T-helper 1 cell treated with Interleukin-12 subunit alpha and Interleukin-12 subunit beta and Interleukin-4 antibody, amounts not matched to agents 30 μg/mL and 1 μg/mL, for 36 hours (primary cell): ENCODE data around the gene RASA1.
"Not testable (repeated sequence)": the region's sequence is repeated elsewhere in the genome, so short reads cannot be mapped to it uniquely, and the experiment has no call there.

Experiments used
- H3K27ac Mint-ChIP-seq: one replicate; pipeline ENCODE4 v1.8.0; 2021; ENCODE audit warnings: mild to moderate bottlenecking, mixed read lengths
- H3K27me3 Mint-ChIP-seq: one replicate; pipeline ENCODE4 v1.8.0; 2021; ENCODE audit warnings: low read depth, mixed read lengths
- H3K36me3 Mint-ChIP-seq: one replicate; pipeline ENCODE4 v1.8.0; 2021; ENCODE audit warnings: low read depth, mixed read lengths
- H3K4me1 Mint-ChIP-seq: one replicate; pipeline ENCODE4 v1.8.0; 2021; ENCODE audit warnings: low read depth, mixed read lengths
- H3K4me3 Mint-ChIP-seq: one replicate; pipeline ENCODE4 v1.8.0; 2021; ENCODE audit warnings: mild to moderate bottlenecking, moderate library complexity, mixed read lengths
- H3K9me3 Mint-ChIP-seq: one replicate; pipeline ENCODE4 v1.8.0; 2021; ENCODE audit warnings: mixed read lengths

Gene RASA1

GRCh38 chr5:87306090-87306489 lies 38.4 kb downstream of the RASA1 start:
- not testable (repeated sequence) for H3K27ac Mint-ChIP-seq, H3K4me3 Mint-ChIP-seq, H3K27me3 Mint-ChIP-seq
- Mint-ChIP-seq H3K9me3 (peaks cover 12% of the 10 kb centered on the region), H3K36me3 (peaks cover 31% of the 10 kb centered on the region), H3K4me1 (peaks cover 13% of the 10 kb centered on the region)

DNA sequence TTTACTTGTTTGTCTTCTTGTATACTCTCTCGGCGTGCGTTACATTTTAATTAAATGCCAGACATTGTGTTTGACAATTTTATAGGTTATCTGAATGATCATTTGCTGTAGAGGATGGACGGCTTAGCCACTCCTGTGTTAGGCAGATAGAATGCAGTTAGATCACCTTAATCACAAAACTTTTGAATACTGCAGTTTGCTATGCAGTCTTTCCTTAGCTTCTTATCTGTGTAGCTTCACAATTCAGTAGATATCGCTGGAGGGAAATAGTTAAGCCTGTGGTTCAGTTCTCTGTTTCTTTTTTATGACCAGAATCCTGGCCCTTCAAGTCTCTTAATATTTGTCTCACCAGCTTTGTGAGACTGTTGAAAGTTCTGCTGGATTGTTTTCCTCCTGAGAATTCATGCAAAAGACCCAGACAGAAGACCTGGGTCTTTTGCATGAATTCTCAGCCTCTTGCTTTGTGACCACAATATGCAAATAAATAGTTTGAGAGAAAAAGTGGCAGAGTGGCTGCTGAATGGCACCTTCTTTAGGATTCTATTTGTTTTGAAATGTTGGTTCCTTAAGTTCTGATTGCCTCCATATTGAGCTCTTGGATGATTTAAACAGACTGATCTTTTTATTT lies 40.2 kb downstream of the RASA1 start:
- Mint-ChIP-seq H3K27ac (no peak overlapping the region), H3K9me3 (peaks cover 12% of the 10 kb centered on the region), H3K4me3 (no peak overlapping the region), H3K4me1 (peaks cover 12% of the 10 kb centered on the region), H3K27me3 (no peaks in the 10 kb centered on the region), H3K36me3 (peaks cover 33% of the 10 kb centered on the region)

- no peaks in the 10 kb centered on the region for H3K27me3 Mint-ChIP-seq
- peaks cover 13% of the 10 kb centered on the region for H3K4me1 Mint-ChIP-seq
- peaks cover 14% of the 10 kb centered on the region for H3K36me3 Mint-ChIP-seq
- H3K27ac Mint-ChIP-seq, result no peak overlapping the region
- no peaks in the 10 kb centered on the region for H3K9me3 Mint-ChIP-seq
- H3K4me3 Mint-ChIP-seq, result no peak overlapping the region
These were observed 44.0 kb downstream of the RASA1 start for GRCh38 chr5:87311405-87312279.

GRCh38 chr5:87313216-87313615 lies 45.5 kb downstream of the RASA1 start:
- Mint-ChIP-seq H3K27me3 (no peaks in the 10 kb centered on the region), H3K4me3 (no peak overlapping the region), H3K27ac (no peak overlapping the region), H3K9me3 (peaks cover 5% of the 10 kb centered on the region), H3K4me1 (peaks cover 9% of the 10 kb centered on the region), H3K36me3 (peaks cover 17% of the 10 kb centered on the region)

DNA sequence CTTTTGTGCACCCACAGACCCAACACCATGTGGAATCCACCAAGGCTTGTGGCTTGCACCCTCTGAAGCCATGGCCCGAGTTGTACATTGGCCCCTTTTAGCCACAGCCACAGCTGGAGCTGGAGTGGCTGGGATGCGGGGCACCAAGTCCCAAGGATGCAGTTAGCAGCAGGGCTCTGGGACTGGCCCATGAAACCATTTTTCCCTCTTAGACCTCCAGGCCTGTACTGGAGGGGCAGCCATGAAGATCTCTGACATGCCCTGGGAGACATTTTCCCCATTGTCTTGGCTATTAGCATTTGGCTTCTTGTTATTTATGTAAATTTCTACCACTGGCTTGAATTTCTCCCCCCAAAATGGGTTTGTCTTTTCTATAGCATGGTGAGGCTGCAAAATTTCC lies 51.8 kb downstream of the RASA1 start:
- H3K27me3 Mint-ChIP-seq, result no peaks in the 10 kb centered on the region
- H3K36me3 Mint-ChIP-seq, result peaks cover 32% of the 10 kb centered on the region
- H3K9me3 Mint-ChIP-seq, result peaks cover 21% of the 10 kb centered on the region
- H3K4me1 Mint-ChIP-seq, result peaks cover 15% of the 10 kb centered on the region
- H3K27ac Mint-ChIP-seq, result no peak overlapping the region
- H3K4me3 Mint-ChIP-seq, result no peak overlapping the region

DNA sequence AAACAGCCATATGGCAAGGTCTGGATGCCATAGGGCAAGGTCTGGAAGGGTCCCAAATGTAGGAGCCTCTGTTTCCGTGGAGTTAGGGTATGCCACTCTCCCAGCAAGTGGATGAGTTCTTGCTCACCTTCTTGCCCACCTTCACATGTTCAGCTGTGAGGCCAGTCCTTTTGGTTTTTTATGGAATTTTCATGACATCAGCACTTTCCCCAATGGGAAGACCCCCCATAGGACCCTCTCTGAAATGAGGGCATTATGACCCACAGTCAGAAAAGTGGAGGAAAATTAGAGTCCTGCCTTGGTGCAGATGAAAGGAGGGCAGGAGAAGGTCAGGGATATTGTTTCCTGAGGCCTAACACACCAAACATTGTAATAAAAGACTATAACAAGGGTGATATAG lies 53.9 kb downstream of the RASA1 start:
- Mint-ChIP-seq H3K27me3 (no peaks in the 10 kb centered on the region), H3K27ac (no peak overlapping the region), H3K9me3 (peaks cover 21% of the 10 kb centered on the region), H3K4me3 (no peak overlapping the region), H3K4me1 (peaks cover 21% of the 10 kb centered on the region), H3K36me3 (peaks cover 32% of the 10 kb centered on the region)

GRCh38 chr5:87322381-87322780 lies 54.7 kb downstream of the RASA1 start:
- Mint-ChIP-seq H3K9me3 (peaks cover 21% of the 10 kb centered on the region), H3K4me1 (peaks cover 22% of the 10 kb centered on the region), H3K27ac (no peak overlapping the region), H3K27me3 (no peaks in the 10 kb centered on the region), H3K4me3 (no peak overlapping the region), H3K36me3 (peaks cover 30% of the 10 kb centered on the region)

- Mint-ChIP-seq H3K27me3 (no peaks in the 10 kb centered on the region), H3K9me3 (no peaks in the 10 kb centered on the region), H3K36me3 (peaks cover 6% of the 10 kb centered on the region), H3K27ac (no peak overlapping the region), H3K4me3 (no peak overlapping the region), H3K4me1 (peaks cover 23% of the 10 kb centered on the region)
These were observed 60.3 kb downstream of the RASA1 start for GRCh38 chr5:87327998-87328397.

DNA sequence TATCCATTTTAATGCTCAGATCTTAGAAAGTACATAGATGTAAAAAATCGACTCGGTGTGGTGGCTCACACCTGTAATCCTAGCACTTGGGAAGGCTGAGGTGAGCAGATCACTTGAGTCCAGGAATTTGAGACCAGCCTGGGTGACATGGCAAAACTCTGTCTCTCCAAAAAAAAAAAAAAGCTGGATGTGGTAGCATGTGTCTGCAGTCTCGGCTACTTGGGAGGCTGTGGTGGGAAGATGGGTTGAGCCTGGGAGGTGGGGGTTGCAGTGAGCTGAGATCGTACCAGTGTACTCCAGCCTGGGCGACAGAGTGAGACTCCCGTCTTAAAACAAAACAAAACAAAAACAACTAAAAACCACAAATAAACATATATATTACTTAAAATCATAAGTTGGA lies 61.4 kb downstream of the RASA1 start:
- H3K36me3 Mint-ChIP-seq, result peaks cover 16% of the 10 kb centered on the region
- H3K4me3 Mint-ChIP-seq, result no peak overlapping the region
- H3K27me3 Mint-ChIP-seq, result no peaks in the 10 kb centered on the region
- no peaks in the 10 kb centered on the region for H3K9me3 Mint-ChIP-seq
- H3K27ac Mint-ChIP-seq, result no peak overlapping the region
- peaks cover 14% of the 10 kb centered on the region for H3K4me1 Mint-ChIP-seq

DNA sequence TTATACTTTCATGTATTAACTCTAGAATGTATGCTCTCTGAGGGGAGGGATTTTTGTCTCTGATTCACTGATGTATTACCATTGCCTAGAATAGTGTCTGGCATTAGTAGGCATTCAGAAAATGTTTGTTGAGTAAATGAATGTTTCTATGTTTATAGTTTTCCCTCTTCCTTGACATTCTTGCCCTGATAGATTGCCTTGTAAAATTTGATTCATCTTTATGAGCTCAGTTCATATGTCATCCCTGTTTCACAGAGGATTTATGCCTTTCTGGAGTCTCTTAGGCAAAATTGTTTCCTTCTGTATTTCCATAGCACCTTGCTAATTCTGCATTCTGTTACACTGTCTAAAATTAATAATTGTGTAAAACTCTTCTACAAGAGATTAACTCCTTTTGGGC lies 72.3 kb downstream of the RASA1 start:
- Mint-ChIP-seq H3K9me3 (peaks cover 13% of the 10 kb centered on the region), H3K36me3 (peaks cover 36% of the 10 kb centered on the region), H3K27me3 (no peaks in the 10 kb centered on the region), H3K4me3 (no peak overlapping the region), H3K27ac (no peak overlapping the region), H3K4me1 (peaks cover 16% of the 10 kb centered on the region)

- Mint-ChIP-seq H3K9me3 (peaks cover 13% of the 10 kb centered on the region), H3K4me3 (peak overlapping the region; percentile 75), H3K4me1 (peaks cover 16% of the 10 kb centered on the region), H3K36me3 (peaks cover 36% of the 10 kb centered on the region), H3K27me3 (no peaks in the 10 kb centered on the region), H3K27ac (peak overlapping the region; percentile 83)
These were observed 73.0 kb downstream of the RASA1 start for GRCh38 chr5:87340716-87341115.

- H3K27me3 Mint-ChIP-seq, result no peaks in the 10 kb centered on the region
- H3K36me3 Mint-ChIP-seq, result peaks cover 24% of the 10 kb centered on the region
- no peak overlapping the region for H3K27ac Mint-ChIP-seq
- H3K9me3 Mint-ChIP-seq, result peaks cover 13% of the 10 kb centered on the region
- no peak overlapping the region for H3K4me3 Mint-ChIP-seq
- H3K4me1 Mint-ChIP-seq, result peaks cover 5% of the 10 kb centered on the region
These were observed 79.6 kb downstream of the RASA1 start for GRCh38 chr5:87347272-87347671.

DNA sequence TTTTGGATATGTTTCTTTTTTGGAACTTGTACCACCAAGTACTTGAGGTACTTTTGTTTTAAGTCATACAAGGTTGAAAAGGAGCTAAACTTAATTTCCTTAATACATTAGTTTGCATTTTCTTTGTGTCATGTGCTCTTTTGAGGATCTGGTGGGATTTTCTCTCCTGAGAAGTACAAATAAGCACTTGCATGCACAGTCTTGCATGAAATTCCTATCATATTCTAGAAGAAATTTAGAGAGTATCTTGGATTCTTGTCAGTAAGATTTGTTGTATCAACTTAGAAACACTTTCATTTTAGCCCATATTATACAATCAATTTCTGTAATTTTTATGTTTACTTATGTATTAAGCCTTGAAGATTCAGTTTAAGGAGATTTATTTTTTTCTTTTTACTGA lies 80.2 kb downstream of the RASA1 start:
- H3K9me3 Mint-ChIP-seq, result peaks cover 13% of the 10 kb centered on the region
- H3K27ac Mint-ChIP-seq, result no peak overlapping the region
- peaks cover 5% of the 10 kb centered on the region for H3K4me1 Mint-ChIP-seq
- no peak overlapping the region for H3K4me3 Mint-ChIP-seq
- no peaks in the 10 kb centered on the region for H3K27me3 Mint-ChIP-seq
- H3K36me3 Mint-ChIP-seq, result peaks cover 23% of the 10 kb centered on the region

DNA sequence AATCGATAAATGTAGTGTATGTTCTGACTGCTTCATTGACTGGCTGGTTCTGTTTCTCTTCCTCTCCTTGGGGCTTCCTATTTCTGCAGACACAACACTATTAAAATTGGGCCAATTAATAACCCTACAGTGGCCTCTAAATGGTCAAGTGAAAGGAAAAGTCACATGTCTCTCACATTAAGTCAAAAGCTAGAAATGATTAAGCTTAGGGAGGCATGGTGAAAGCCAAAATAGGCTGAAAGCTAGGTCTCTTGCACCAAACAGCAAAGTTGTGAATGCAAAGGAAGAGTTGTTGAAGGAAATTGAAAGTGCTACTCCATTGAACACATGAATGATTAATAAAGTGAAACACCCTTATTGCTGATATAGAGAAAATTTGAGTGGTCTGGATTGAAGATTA lies 86.8 kb downstream of the RASA1 start:
- Mint-ChIP-seq H3K36me3 (peaks cover 33% of the 10 kb centered on the region), H3K4me3 (no peak overlapping the region), H3K9me3 (no peaks in the 10 kb centered on the region), H3K27me3 (no peaks in the 10 kb centered on the region), H3K27ac (no peak overlapping the region), H3K4me1 (peaks cover 6% of the 10 kb centered on the region)

DNA sequence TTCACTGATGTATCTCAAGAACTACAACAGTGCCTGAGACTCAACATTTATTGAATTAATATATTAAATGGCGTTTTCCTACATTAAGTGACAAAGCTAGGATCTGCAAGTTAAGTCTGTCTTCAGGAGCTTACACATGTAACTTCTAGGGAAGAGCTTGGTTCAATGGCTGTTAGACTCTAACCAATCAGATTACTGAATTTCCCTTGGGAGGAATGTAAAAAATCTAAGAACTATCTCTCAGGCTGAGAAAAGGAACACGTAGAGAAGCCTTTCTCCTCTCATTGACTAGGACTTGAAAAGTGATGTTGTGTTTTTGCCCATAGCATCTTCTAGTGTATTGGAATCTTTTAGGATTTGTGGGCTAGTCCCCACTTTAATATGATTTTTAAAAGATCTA lies 91.4 kb downstream of the RASA1 start:
- Mint-ChIP-seq H3K36me3 (peaks cover 28% of the 10 kb centered on the region), H3K4me3 (no peak overlapping the region), H3K9me3 (no peaks in the 10 kb centered on the region), H3K27ac (no peak overlapping the region), H3K27me3 (no peaks in the 10 kb centered on the region), H3K4me1 (peaks cover 11% of the 10 kb centered on the region)
